ENCODE measurements around the gene GOLGA3. TPM values are rescaled to one million over a fixed set of nuclear protein-coding genes. Genes with fewer than 3 reads are reported as not detected.

GOLGA3 gene
- polyA plus RNA-seq, 1 donor (not counting 4 experiments of a cell fraction or from before 2014, with no cell fraction given): 11.0 TPM

DNA sequence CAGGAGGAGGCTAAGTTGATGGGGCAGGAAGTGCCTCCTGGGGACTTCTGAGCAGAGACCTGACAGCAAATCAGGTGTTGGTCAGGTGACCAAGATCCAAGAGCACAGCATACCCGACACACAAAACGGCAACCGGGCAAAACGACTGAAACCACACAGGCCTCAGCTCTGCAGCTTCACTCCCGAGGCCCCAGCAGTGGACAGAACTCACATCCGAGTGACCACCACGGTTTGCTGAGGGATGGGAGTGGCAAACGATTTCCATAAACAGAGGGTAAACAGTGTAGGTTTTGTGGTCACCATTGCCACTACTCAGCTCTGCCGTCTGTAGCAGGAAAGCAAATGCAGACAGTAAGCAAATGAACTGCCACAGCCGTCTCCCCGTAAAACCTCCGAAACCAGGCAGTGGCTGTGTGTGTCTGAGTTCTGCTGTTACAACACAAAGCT is 44.3 kb upstream of the GOLGA3 start:
- H3K9me3 ChIP-seq (ENCODE audit: control insufficient read depth, low read depth, low read length): no peaks in the 10 kb centered on the region
- DNase-seq (ENCODE audit: low read depth, low spot score): no peak
- H4K20me1 ChIP-seq (ENCODE audit: control insufficient read depth, extremely low read depth, insufficient read depth, low read length): no peaks in the 10 kb centered on the region
- no peaks in the 10 kb centered on the region for H3K79me2 ChIP-seq (ENCODE audit: control insufficient read depth, insufficient read depth, low read length)
- no peak overlapping the region for H3K4me2 ChIP-seq (ENCODE audit: control insufficient read depth, extremely low read depth, insufficient read depth, low read depth, low read length)
- H2AFZ ChIP-seq (ENCODE audit: control insufficient read depth, low read length): no peak overlapping the region
- dilution Hi-C loops (cut with MboI; ENCODE audit: extremely low pct_ligation_motif_present, low sequenced_read_pairs): no loop called here
- H3K4me3 ChIP-seq (ENCODE audit: control insufficient read depth in 2 of 3, extremely low read depth in 1 of 3, insufficient read depth in 2 of 3, low read depth in 1 of 3, low read length in 3 of 3): no peak overlapping the region
- H3K27ac ChIP-seq (ENCODE audit: control insufficient read depth, insufficient read depth, low read length): no peak overlapping the region
- FAIRE-seq: no peak
- H3K36me3 ChIP-seq (ENCODE audit: control insufficient read depth in 2 of 2, extremely low read depth in 1 of 2, insufficient read depth in 2 of 2, low read length in 2 of 2): peaks cover 31 to 40% of the 10 kb centered on the region in 2 experiments
- no peaks in the 10 kb centered on the region for H3K27me3 ChIP-seq (ENCODE audit: control insufficient read depth, extremely low read depth, insufficient read depth, low read length)
- TF ChIP-seq EZH2 (IDR thresholded peaks at IDR 0.05; ENCODE audit: low read length): no peak
- TF ChIP-seq, protein P1, sequence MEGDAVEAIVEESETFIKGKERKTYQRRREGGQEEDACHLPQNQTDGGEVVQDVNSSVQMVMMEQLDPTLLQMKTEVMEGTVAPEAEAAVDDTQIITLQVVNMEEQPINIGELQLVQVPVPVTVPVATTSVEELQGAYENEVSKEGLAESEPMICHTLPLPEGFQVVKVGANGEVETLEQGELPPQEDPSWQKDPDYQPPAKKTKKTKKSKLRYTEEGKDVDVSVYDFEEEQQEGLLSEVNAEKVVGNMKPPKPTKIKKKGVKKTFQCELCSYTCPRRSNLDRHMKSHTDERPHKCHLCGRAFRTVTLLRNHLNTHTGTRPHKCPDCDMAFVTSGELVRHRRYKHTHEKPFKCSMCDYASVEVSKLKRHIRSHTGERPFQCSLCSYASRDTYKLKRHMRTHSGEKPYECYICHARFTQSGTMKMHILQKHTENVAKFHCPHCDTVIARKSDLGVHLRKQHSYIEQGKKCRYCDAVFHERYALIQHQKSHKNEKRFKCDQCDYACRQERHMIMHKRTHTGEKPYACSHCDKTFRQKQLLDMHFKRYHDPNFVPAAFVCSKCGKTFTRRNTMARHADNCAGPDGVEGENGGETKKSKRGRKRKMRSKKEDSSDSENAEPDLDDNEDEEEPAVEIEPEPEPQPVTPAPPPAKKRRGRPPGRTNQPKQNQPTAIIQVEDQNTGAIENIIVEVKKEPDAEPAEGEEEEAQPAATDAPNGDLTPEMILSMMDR (optimal IDR thresholded peaks at IDR 0.05 in 1 of 3, IDR thresholded peaks at IDR 0.05 in 1 of 3, conservative IDR thresholded peaks at IDR 0.05 in 1 of 3; ENCODE audit: extremely low read depth in 1 of 3, insufficient read depth in 2 of 3, low read length in 3 of 3): no peak
- no peaks in the 10 kb centered on the region for H3K9me1 ChIP-seq (ENCODE audit: control insufficient read depth, extremely low read depth, insufficient read depth, low read length)
- H3K9ac ChIP-seq (ENCODE audit: control insufficient read depth, extremely low read depth, insufficient read depth, low read length): no peak overlapping the region
- no peaks in the 10 kb centered on the region for H3K4me1 ChIP-seq (ENCODE audit: control insufficient read depth, extremely low read depth, insufficient read depth, low read length)

DNA sequence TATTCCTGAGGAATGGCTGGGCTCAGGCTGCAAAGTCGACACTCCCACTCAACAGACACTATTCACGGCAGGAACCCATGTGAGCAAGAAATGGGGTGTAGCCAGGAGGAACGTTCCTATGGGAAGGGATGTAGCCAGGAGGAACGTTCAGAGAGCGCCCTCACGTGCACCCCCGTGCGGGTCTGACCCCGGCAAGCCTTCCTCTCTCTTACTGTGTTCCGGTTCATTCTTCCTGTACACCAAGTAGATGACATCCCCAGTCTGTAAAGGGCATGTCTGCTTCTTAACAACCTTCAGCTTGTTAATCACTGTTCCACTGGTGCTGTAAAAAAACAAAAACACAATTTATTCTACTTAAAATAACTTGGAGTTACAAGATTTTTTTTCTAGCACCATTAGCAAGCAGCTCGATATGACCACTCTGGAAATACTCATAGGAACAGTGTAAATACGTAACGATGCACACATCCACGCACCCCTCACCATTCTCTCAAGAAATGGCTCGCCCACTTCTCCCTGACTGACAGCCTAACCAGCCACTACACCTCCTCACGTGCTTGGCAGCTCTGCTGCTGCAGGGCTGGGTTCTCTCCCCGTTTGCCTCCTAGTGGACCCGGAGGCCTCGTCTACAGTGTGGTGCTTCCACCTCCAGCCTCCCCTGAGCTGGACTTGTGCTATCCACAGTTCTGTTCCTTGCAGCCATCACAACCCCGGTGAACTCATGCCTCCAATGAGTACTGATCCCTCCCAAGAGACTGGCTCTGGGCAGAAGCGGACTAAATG is 43.6 kb upstream of the GOLGA3 start:
- Histone ChIP-seq H3K79me2 (ENCODE audit: control insufficient read depth, insufficient read depth, low read length) (no peaks in the 10 kb centered on the region), H3K27ac (ENCODE audit: control insufficient read depth, insufficient read depth, low read length) (no peak overlapping the region), H3K9ac (ENCODE audit: control insufficient read depth, extremely low read depth, insufficient read depth, low read length) (no peak overlapping the region), H3K4me2 (ENCODE audit: control insufficient read depth, extremely low read depth, insufficient read depth, low read depth, low read length) (no peak overlapping the region), H3K4me1 (ENCODE audit: control insufficient read depth, extremely low read depth, insufficient read depth, low read length) (no peaks in the 10 kb centered on the region), H3K27me3 (ENCODE audit: control insufficient read depth, extremely low read depth, insufficient read depth, low read length) (no peaks in the 10 kb centered on the region), H3K9me3 (ENCODE audit: control insufficient read depth, low read depth, low read length) (peaks cover 5% of the 10 kb centered on the region), H3K9me1 (ENCODE audit: control insufficient read depth, extremely low read depth, insufficient read depth, low read length) (no peaks in the 10 kb centered on the region), H2AFZ (ENCODE audit: control insufficient read depth, low read length) (no peak overlapping the region), H4K20me1 (ENCODE audit: control insufficient read depth, extremely low read depth, insufficient read depth, low read length) (no peaks in the 10 kb centered on the region), H3K4me3 (ENCODE audit: control insufficient read depth in 2 of 3, extremely low read depth in 1 of 3, insufficient read depth in 2 of 3, low read depth in 1 of 3, low read length in 3 of 3) (no peak overlapping the region), H3K36me3 (ENCODE audit: control insufficient read depth in 2 of 2, extremely low read depth in 1 of 2, insufficient read depth in 2 of 2, low read length in 2 of 2) (peaks cover 38 to 40% of the 10 kb centered on the region in 2 experiments)
- dilution Hi-C loops (cut with MboI; ENCODE audit: extremely low pct_ligation_motif_present, low sequenced_read_pairs): no loop called here
- DNase-seq (ENCODE audit: low read depth, low spot score): no peak
- TF ChIP-seq EZH2 (IDR thresholded peaks at IDR 0.05; ENCODE audit: low read length): no peak
- TF ChIP-seq, protein P1 (optimal IDR thresholded peaks at IDR 0.05 in 1 of 3, IDR thresholded peaks at IDR 0.05 in 1 of 3, conservative IDR thresholded peaks at IDR 0.05 in 1 of 3; ENCODE audit: extremely low read depth in 1 of 3, insufficient read depth in 2 of 3, low read length in 3 of 3): no peak
- FAIRE-seq: no peak

Measured in keratinocyte (primary cell).